GM18907 (cell line): Measurements from ENCODE around the gene MFAP3L.
"Not testable (repeated sequence)": the region's sequence is repeated elsewhere in the genome, so short reads cannot be mapped to it uniquely, and the experiment has no call there.

ENCODE experiments used
- ATAC-seq: cut with Tn5 transposase; IDR thresholded peaks from one replicate; pipeline ENCODE4 v1.9.1; 2021; ENCODE audit warnings: mild to moderate bottlenecking, moderate library complexity; ENCODE audit not compliant: unreplicated experiment

MFAP3L gene

DNA sequence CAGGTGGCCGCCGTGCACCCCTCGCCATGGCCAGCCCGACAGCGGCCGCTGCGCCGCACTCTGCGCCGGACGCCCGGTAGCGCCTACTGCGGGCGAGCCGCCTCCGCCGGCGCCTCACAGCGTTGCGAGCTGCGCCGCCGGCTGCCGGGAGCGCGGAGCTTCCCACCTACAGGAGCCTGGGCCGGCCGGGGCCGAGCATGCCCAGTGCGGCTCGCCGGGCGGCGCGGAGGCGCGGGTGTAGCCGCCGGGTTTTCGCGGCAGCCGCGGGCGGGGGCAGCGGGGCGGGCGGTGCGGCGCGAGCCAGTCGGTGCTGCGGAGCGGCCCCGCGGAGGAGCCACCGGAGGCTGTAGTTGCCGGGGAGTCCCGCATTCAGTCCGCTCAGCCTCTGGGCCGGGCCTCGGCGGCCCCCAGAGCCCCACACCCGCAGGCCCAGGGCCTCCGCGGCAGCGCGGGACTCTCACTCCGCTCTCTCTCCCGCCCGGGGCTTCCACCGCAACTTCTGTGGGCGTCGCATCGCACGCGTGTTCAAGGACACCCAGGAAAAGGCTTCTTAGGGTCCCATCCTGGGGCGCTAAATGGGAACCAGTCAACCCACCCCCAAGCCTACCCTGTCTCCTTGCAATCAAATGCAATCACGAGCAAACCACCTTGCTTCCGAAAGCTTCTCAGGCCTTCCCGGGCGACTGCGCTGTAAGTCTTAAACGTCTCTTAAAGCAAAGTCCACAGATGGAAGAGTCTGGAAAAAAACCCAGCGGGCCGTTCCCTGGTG, at the start of gene MFAP3L:
Gene MFAP3L, minus strand, starts transcription at position 143 of the 769 bp plus-strand sequence. CDS start 20,518 bp downstream, outside the sequence.
- peak; percentile 87 for ATAC-seq

DNA sequence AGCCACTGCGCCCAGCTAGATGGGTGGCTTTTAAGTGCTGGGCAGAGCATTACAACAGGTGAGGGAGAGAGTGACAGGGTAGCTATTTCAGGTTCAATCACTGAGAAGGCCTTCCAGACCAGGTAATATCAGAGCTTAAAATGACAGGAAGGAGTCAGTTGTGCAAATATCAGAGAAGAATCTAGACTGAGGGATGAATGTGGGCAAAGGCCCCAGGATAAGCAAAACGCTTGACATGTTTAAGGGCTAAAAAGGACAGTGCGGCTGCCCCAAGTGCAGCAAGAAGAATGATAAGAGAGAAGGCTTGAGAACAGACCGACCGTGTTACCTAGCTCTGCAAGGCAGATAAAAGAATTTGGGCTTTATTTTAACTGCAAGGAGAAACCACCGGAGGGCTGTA, 45.0 kb upstream of the MFAP3L start:
- ATAC-seq: no peak

- no peak for ATAC-seq
Observed at GRCh38 chr4:170068438-170069128, 42.4 kb upstream of the MFAP3L start.

DNA sequence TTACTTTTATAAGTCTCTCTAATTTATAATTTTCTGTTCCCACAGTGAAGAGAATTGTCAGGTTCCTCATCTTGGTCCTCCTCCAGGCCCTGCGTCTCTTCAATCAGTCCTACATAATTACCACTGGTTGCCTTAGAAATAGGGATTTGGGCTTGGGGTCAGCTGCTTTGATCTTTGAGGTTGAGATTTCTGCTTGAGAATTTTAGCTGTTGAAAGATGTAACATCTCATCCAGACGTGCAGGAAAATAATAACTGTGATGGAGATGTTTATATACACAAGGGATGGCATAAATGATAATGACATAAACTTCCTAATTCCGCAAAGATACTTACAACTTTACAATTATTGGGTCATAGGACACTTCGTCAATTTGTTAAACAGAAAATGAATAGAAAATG, 33.2 kb upstream of the MFAP3L start:
- no peak for ATAC-seq

GRCh38 chr4:170058826-170059225, 32.6 kb upstream of the MFAP3L start:
- ATAC-seq: no peak

DNA sequence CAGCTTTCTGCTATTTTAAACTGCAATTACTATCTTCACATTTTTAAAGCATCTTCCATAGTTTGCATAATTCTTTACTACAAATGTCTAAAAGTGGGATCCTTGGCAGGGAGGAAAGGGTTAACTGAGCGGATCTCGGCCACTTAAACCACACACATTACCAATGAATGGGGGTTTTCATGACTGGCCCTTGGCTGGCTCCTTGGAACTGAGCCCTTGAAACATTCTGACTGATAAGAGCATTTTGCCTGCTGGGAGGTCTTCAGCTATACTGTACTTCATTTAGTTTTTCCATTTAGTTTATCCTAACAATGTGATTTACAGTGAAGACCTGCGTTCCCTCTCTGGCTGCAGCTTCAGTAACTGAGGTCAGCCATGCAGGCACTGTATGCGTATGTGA, 31.7 kb upstream of the MFAP3L start:
- ATAC-seq: no peak

GRCh38 chr4:170052919-170053318, 26.7 kb upstream of the MFAP3L start:
- ATAC-seq: no peak

DNA sequence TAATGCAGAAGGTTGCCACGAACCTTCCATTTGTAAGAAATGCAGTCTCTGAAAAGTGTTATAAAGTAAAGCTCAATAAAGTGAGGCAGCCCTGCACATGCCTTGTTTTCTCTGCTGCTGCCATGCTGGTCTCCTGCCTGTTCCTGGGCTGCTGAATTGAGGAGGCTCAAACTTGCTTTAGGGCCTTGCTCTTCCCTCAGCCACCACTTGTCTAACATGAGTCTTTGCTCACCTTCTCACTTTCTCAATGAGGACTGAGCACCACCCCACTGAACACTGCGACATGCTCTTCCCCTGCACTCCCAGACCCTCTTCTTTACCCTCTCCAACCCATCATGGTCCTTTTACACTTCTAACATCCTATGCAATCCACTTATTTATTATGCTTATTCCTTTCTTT, 25.2 kb upstream of the MFAP3L start:
- no peak for ATAC-seq

DNA sequence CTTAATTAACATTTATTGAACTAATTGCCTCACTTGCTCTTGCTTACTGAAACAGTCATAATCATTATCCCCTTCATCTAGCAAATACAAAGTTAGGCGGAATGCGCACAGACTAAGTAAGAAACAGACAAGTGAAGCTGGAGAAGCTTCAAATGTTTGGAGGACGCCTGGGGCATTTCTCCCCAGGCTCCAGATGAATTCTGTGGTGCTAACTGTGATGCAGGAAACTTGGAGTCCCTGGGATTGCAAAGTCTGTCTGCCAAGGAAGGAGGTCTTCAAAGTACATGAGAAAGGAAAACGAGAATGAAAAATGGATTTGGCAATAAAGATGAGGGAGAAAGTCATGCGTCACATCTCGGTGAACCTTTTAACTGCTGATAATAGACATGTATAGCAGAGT, 23.6 kb upstream of the MFAP3L start:
- no peak for ATAC-seq

- ATAC-seq: peak; percentile 51
Observed at GRCh38 chr4:170047771-170048354, 21.7 kb upstream of the MFAP3L start.

GRCh38 chr4:170046156-170046555, 20.0 kb upstream of the MFAP3L start:
- ATAC-seq: not testable (repeated sequence)

- ATAC-seq: no peak
Observed at GRCh38 chr4:170040031-170040680, 14.0 kb upstream of the MFAP3L start.

GRCh38 chr4:170038769-170039168, 12.6 kb upstream of the MFAP3L start:
- ATAC-seq: no peak

GRCh38 chr4:170038232-170038631, 12.0 kb upstream of the MFAP3L start:
- no peak for ATAC-seq

- no peak for ATAC-seq
Observed at GRCh38 chr4:170037481-170037880, 11.3 kb upstream of the MFAP3L start.

GRCh38 chr4:170035845-170036244, 9.7 kb upstream of the MFAP3L start:
- no peak for ATAC-seq

DNA sequence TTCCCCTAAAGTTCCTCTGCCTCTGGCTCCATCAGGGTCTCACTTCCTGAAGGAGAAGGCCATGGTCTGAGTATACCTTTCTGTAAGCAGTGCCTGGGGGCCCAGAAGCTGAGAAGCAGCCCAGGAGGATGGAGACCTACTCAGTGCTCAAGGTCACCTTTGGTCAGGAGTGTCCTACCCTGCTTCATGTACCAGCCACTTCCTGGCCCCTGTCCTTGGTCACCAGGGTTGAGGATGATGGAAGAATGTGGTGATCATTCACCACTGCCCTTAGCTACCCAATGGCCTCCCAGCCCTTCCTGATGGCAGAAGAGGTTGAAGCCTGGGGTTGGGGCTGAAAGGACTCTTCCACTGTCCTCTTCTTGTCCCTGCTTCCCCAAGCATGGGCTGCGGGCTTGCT, 9.0 kb upstream of the MFAP3L start:
- ATAC-seq: no peak

GRCh38 chr4:170033999-170034398, 7.8 kb upstream of the MFAP3L start:
- no peak for ATAC-seq

DNA sequence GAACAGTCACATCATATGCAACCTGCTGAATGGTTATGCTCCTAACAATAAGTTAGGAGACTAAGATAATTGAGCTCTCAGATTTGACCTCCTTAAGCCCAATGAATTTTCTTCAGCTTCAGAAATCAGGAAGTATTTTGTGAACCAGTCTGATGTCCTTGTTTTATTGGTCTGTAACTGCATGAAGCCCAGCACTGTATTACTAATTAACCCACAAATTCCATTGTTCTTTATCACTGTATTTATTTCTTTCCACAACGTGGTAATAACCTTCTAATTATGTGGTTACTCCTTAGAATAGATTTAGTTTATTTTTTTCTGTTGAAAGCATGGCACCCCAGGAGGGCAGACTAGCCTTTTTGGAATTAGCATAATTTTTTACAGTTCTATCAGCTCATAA, 3.9 kb upstream of the MFAP3L start:
- no peak for ATAC-seq

DNA sequence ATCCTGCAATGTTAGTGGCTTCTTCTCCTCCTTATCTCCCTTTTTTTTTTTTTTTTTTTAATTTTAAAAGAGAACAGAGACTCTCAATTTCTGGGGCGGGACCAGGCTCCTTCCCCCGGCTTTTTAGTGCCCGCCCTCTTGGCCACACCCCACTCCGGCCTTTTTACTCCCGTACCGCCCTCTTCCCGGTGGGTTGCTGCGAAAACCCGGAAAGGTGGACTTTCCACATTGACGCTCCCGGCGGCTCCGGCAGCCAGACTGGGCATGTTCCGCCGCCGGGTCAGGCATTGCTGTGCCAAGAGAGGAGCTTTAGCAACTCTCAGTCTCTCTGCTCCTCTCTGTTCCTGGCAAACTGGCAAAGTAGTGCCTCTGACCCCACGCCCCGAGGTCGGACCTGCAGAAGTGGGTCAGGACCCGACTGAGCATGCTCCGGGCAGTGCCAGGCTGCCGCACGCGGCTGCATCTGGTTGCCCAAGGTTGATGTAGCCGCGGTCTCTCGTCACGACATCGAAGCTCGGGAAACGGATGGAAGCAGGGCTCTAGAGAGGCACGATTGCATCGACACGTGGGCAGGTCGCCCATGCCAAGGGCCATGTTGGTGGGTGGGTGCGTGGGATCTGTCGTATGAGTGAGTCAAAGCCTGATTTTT, 1.1 kb upstream of the MFAP3L start:
- ATAC-seq: peak; percentile 83
